T-cell (primary cell): ENCODE results near the gene ASTN1. TPM values are rescaled to one million over a fixed set of nuclear protein-coding genes. Genes with fewer than 3 reads are reported as not detected.
A peak's percentile ranks its signal among the peaks of the same experiment; 100 is the strongest.

Experiments used
- ATAC-seq, 4 experiments: fragments of 200-7000 bp in 3 of 4; fragments of 150-1000 bp in 1 of 4; cut with Tn5 transposase; replicated peaks in 1 of 4; 1 replicate in 3 of 4; 2 replicates in 1 of 4; pipeline ENCODE4 v1.10.0; 2021; ENCODE audit warnings: moderate library complexity in 3 of 4, mild to moderate bottlenecking in 2 of 4, moderate number of reproducible peaks in 1 of 4
- CTCF ChIA-PET, 2 donors: fragments of 300-600 bp; sonication (Branson Sonifier 250); formaldehyde crosslinking; loops; one replicate each; lab custom pipeline; 2022; ENCODE audit warnings: antibody characterized with exemption in 2 of 2; lab: Charles Lee
- POLR2A ChIA-PET, 2 donors: fragments of 300-600 bp; sonication (Branson Sonifier 250); formaldehyde crosslinking; loops; one replicate each; lab custom pipeline; 2022; ENCODE audit warnings: antibody characterized with exemption in 2 of 2; lab: Charles Lee
- DNase-seq, 35 experiments: peaks; one replicate each; pipeline versions ENCODE4 v3.0.0 to v3.0.0-alpha.2; 2013 to 2023
- H3K27ac ChIP-seq: one replicate; pipeline ENCODE4 v1.5.1; 2013; ENCODE audit warnings: low read length
- H3K27me3 ChIP-seq, 2 experiments: replicated peaks in 1 of 2; 1 replicate in 1 of 2; 2 replicates in 1 of 2; pipeline versions ENCODE4 v1.6.1 to v1.7.0; 2013; ENCODE audit warnings: low read length in 1 of 2, mixed read lengths in 1 of 2; ENCODE audit not compliant: control insufficient read depth in 2 of 2, insufficient read depth in 2 of 2; ENCODE audit errors: extremely low read depth in 1 of 2
- H3K36me3 ChIP-seq, 2 donors: 1 replicate in 1 of 2; 2 replicates in 1 of 2; pipeline versions ENCODE4 v1.6.1 to v1.7.0; 2013; ENCODE audit warnings: low read length in 1 of 2; ENCODE audit not compliant: control insufficient read depth in 2 of 2, insufficient read depth in 1 of 2; ENCODE audit errors: extremely low read depth in 1 of 2
- H3K4me1 ChIP-seq, 2 experiments: 1 replicate in 1 of 2; 2 replicates in 1 of 2; pipeline versions ENCODE4 v1.6.1 to v1.7.0; 2013; ENCODE audit warnings: low read length in 2 of 2, mixed read lengths in 1 of 2; ENCODE audit not compliant: insufficient read depth in 2 of 2, control insufficient read depth in 1 of 2; ENCODE audit errors: extremely low read depth in 1 of 2
- H3K4me3 ChIP-seq, 2 donors: 1 replicate in 1 of 2; 2 replicates in 1 of 2; pipeline versions ENCODE4 v1.5.1 to v1.7.0; 2013; ENCODE audit warnings: mild to moderate bottlenecking in 2 of 2, low read length in 1 of 2, moderate library complexity in 1 of 2; ENCODE audit not compliant: control insufficient read depth in 1 of 2; ENCODE audit errors: extremely low read depth in 1 of 2
- H3K9me3 ChIP-seq: 2 replicates; pipeline ENCODE4 v1.7.0; 2013
- H3K27ac Mint-ChIP-seq, 2 donors: one replicate each; pipeline ENCODE4 v1.8.0; 2020 to 2021; ENCODE audit warnings: mild to moderate bottlenecking in 2 of 2, mixed read lengths in 2 of 2
- H3K27me3 Mint-ChIP-seq, 2 donors: one replicate each; pipeline ENCODE4 v1.8.0; 2021 to 2022; ENCODE audit warnings: mixed read lengths in 2 of 2
- H3K36me3 Mint-ChIP-seq: one replicate; pipeline ENCODE4 v1.8.0; 2021; ENCODE audit warnings: mixed read lengths
- H3K4me1 Mint-ChIP-seq, 3 donors: one replicate each; pipeline ENCODE4 v1.8.0; 2020 to 2022; ENCODE audit warnings: mixed read lengths in 3 of 3, mild to moderate bottlenecking in 1 of 3
- H3K4me3 Mint-ChIP-seq, 3 donors: one replicate each; pipeline ENCODE4 v1.8.0; 2020 to 2022; ENCODE audit warnings: mild to moderate bottlenecking in 3 of 3, mixed read lengths in 3 of 3, moderate library complexity in 3 of 3
- H3K9me3 Mint-ChIP-seq, 3 donors: one replicate each; pipeline ENCODE4 v1.8.0; 2020 to 2022; ENCODE audit warnings: mixed read lengths in 3 of 3
- WGBS: methylation state at CpG from one replicate; pipeline ENCODE4 v1.1.5; 2013; ENCODE audit warnings: missing lambda C conversion rate; ENCODE audit not compliant: insufficient coverage; 5-methylcytosine and 5-hydroxymethylcytosine counted together
- total RNA-seq, 35 experiments: library from RNA in 6 of 35; stranded (reverse) in 6 of 35; fragments of 120-200 nt in 1 of 35; gene quantifications; one replicate each; pipeline versions ENCODE4 v1.2.1 to v1.2.4 and lab custom pipeline; 2013 to 2026

The ASTN1 gene
- total RNA-seq, 5 donors from 2014 or later (not counting 1 experiment from before 2014, with no cell fraction given), result 0.06 TPM; not detected in 4

DNA sequence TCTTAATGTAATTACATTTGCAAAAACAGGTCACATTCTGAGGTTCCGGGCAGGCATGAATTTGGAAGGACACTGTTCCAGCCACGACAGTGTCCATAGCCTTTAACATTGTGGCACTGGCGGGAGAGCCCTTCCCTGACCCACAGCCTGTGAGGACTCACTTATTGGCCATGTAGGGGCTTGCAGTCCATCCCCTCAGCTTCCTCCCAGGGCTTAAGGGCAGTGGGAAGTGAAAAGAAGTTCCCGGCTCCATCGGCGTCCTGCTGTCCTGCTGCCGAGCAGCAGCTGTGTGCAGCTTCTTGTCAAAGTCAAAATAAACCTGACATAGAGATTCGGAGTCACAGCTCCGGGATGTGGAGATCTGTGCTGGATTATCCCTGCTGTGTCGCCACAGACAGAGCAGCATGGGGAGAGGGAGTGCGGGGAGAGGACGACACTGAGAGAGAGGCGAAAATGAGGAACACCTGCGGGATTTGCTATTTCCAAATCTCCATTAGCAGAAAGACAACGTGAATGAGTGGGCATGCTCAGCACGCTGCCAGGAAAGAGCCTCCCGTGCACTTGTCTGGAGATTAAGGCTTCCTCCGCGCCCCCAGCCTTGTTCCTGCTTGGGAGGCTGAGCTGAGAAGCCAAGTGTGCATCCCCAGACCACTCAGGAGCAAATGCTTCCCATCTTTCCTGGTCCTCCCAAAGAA, 260.3 kb downstream of the ASTN1 start:
- 39% methylated on average over 17 of the region's 19 CpGs for WGBS

DNA sequence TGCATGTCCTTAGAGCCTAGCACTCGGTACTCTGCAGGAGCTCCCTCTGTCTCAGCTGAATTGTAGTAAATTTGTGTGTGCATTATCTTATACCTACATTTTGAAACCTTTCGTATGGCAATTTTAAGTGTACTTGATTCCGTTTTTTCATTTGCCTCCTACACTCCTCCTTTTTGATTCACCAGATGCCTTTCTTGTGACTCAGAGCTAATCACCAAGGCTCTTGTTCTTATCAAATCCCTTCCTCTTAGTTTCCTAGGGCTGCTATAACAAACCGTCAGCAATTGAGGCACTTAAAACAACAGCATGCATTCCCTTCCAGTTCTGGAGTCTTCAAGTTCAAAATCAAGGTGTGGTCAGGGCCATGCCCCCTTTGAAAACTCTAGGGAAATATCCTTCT, 261.0 kb downstream of the ASTN1 start:
- Mint-ChIP-seq H3K9me3 (peaks cover 0 to 5% (median 3%) of the 10 kb centered on the region in 3 donors), H3K4me3 (no peak overlapping the region), H3K4me1 (no peaks in the 10 kb centered on the region), H3K36me3 (no peaks in the 10 kb centered on the region), H3K27ac (no peak overlapping the region), H3K27me3 (peaks cover 7 to 9% of the 10 kb centered on the region in 2 donors)
- POLR2A ChIA-PET, result no interaction called here
- WGBS, result 83% methylated on average over 1 of the region's 4 CpGs
- Histone ChIP-seq H3K4me3 (no peak overlapping the region), H3K4me1 (no peaks in the 10 kb centered on the region), H3K27ac (no peak overlapping the region), H3K27me3 (peaks cover 0 to 7% of the 10 kb centered on the region in 2 experiments), H3K36me3 (no peaks in the 10 kb centered on the region), H3K9me3 (no peaks in the 10 kb centered on the region)
- no peak for DNase-seq
- no peak for ATAC-seq
- CTCF ChIA-PET, result no interaction called here

More for the DNA sequence above, 260.3 kb downstream of the ASTN1 start:
- Mint-ChIP-seq H3K36me3 (no peaks in the 10 kb centered on the region), H3K27ac (no peak overlapping the region), H3K4me1 (no peaks in the 10 kb centered on the region), H3K9me3 (peaks cover 0 to 5% (median 3%) of the 10 kb centered on the region in 3 donors), H3K27me3 (peaks cover 7 to 9% of the 10 kb centered on the region in 2 donors), H3K4me3 (no peak overlapping the region)
- Histone ChIP-seq H3K27ac (no peak overlapping the region), H3K4me1 (no peaks in the 10 kb centered on the region), H3K9me3 (no peaks in the 10 kb centered on the region), H3K4me3 (no peak overlapping the region), H3K27me3 (peaks cover 0 to 7% of the 10 kb centered on the region in 2 experiments), H3K36me3 (no peaks in the 10 kb centered on the region)
- ATAC-seq (no peak), DNase-seq (no peak)
- POLR2A ChIA-PET, result no interaction called here
- CTCF ChIA-PET, result no interaction called here

DNA sequence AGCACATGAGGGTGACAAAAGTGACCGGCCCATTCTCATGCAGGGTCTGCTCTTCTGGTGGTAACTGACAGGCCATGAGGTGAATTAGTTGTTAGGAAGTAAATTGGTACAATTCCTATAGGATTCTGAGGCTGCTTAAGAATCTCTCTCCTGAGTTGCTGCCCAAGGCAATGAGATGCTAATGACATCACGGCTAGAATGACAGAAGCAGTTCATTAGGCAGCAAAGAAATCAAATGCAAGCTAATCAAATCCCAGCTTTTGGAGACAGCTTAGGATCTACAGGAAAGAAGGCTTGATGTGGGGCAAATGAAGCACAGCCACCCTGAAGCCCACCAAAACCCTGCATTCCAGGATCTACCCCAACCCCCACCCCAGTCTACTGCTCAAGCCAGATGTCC, 265.2 kb downstream of the ASTN1 start:
- ChIA-PET POLR2A (no interaction called here), CTCF (interaction anchor here in 1 of 2 donors (0.7 kb wide), 1 partner anchor 883 kb away, joined by 3 read pairs; no protein-coding TSS in a partner anchor)
- H3K4me1 ChIP-seq, result no peaks in the 10 kb centered on the region
- Mint-ChIP-seq H3K9me3 (no peaks in the 10 kb centered on the region), H3K27ac (no peak overlapping the region), H3K27me3 (peaks cover 10 to 11% of the 10 kb centered on the region in 2 donors), H3K36me3 (no peaks in the 10 kb centered on the region), H3K4me3 (no peak overlapping the region), H3K4me1 (peaks cover 3 to 8% (median 8%) of the 10 kb centered on the region in 3 donors)
- no peaks in the 10 kb centered on the region for H3K36me3 ChIP-seq
- H3K27ac ChIP-seq, result no peak overlapping the region
- H3K4me3 ChIP-seq, result no peak overlapping the region
- DNase-seq, result no peak
- H3K27me3 ChIP-seq, result peaks cover 0 to 18% of the 10 kb centered on the region in 2 experiments
- H3K9me3 ChIP-seq, result no peaks in the 10 kb centered on the region
- 79% methylated on average over 2 of the region's 2 CpGs for WGBS
- no peak for ATAC-seq

DNA sequence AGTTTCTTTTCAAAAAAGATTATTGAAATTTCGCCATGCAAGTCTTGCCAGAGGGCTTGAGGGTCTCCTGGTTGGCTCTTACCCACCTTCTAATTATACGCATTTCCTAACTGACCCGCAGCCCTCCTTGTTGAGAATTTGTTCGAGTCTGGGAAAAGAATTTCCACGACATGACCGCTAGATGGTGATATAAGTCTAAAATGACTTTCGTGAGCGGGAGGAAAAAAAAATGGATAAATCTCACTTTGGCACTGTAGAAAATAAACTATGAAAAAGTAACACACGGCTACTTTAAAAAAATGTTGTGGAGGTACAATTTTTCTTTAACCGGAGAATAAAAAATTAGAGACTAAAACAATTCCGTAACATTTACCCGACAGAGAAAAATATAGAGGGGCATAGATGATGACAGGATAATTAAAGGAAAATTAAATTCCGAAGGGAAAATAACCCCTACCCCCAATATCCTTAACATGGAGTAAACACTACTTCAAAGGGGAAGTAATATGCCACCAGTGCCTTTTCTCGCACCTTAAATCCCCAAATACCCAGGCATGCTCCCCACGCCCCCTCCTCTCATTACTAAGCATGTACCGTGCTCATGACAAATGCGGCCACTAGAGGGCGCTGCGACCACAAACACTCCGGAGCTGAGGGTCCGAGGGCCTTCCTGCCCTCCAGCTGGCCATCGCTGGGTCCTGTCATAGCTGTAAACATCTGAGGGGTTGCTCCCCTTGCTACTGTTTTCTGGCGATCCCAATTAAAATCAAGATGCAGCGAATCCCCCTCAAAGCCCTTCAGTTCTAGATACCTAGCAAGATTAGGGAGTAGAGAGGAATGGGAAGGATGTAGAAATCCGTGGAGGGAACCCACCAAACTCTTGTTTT, 266.9 kb downstream of the ASTN1 start:
- no peak for ATAC-seq
- no peak overlapping the region for H3K4me3 Mint-ChIP-seq

DNA sequence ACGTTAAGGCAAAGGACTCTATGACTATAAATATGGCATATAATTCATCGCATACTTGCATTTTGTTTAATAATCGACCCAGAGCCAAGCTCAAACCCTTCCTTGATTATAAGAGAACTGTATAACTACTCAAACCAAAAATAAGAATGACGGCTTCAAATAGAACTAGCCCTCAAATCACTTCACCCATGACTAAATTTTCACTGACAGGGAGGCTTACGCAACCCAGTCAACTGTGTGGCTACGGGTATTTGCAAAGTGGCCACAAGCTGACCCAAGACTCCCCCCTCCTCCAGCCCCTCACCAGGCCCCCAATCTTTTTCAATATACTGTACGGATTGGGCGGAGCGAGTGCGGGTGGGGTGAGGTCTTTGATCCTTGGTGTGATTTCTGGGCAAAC, 268.3 kb downstream of the ASTN1 start:
- Mint-ChIP-seq H3K4me3 (no peak overlapping the region), H3K4me1 (peaks cover 3 to 8% (median 8%) of the 10 kb centered on the region in 3 donors), H3K27ac (no peak overlapping the region), H3K36me3 (no peaks in the 10 kb centered on the region), H3K27me3 (peaks cover 4 to 5% of the 10 kb centered on the region in 2 donors), H3K9me3 (no peaks in the 10 kb centered on the region)
- ChIA-PET POLR2A (no interaction called here), CTCF (no interaction called here)
- ATAC-seq, result no peak
- Histone ChIP-seq H3K27ac (no peak overlapping the region), H3K36me3 (no peaks in the 10 kb centered on the region), H3K4me1 (no peaks in the 10 kb centered on the region), H3K9me3 (no peaks in the 10 kb centered on the region), H3K27me3 (peaks cover 0 to 13% of the 10 kb centered on the region in 2 experiments), H3K4me3 (no peak overlapping the region)
- no peak for DNase-seq
- no CpG with 5 or more reads among the region's 10 CpGs for WGBS

More for the DNA sequence above, 266.9 kb downstream of the ASTN1 start:
- Histone ChIP-seq H3K36me3 (no peaks in the 10 kb centered on the region), H3K27me3 (peaks cover 0 to 13% of the 10 kb centered on the region in 2 experiments), H3K4me3 (no peak overlapping the region), H3K4me1 (no peaks in the 10 kb centered on the region), H3K27ac (no peak overlapping the region), H3K9me3 (no peaks in the 10 kb centered on the region)
- Mint-ChIP-seq H3K36me3 (no peaks in the 10 kb centered on the region), H3K27me3 (peaks cover 4 to 5% of the 10 kb centered on the region in 2 donors), H3K9me3 (no peaks in the 10 kb centered on the region), H3K27ac (peak overlapping the region in 1 of 2 donors; percentile 4), H3K4me1 (peaks cover 3 to 8% (median 8%) of the 10 kb centered on the region in 3 donors)
- WGBS, result 0% methylated on average over 4 of the region's 25 CpGs
- ChIA-PET CTCF (no interaction called here), POLR2A (no interaction called here)
- peak in 7 of 35 experiments; percentile 2 to 14 (median 4) for DNase-seq

DNA sequence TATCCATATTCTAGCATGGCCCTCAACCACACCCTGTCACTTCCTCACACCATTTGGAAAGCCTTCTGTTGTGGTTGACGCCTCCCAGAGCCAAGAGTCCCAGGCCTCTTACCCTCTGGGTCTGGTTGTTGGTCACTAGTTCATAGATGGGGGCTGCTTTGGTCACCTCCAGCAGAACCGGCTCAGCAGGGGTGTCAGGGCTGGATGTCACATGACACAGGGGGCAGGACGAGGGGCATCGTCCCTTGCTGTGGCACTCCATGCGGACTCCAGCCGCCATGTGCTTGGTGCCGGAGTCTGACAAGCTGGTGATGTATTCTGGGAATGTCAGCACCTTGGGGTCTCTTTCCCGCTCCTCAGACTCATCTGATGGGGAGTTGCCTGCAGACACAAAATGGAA, 270.1 kb downstream of the ASTN1 start:
- Histone ChIP-seq H3K9me3 (no peaks in the 10 kb centered on the region), H3K4me1 (no peaks in the 10 kb centered on the region), H3K27ac (no peak overlapping the region), H3K4me3 (no peak overlapping the region), H3K36me3 (no peaks in the 10 kb centered on the region), H3K27me3 (peaks cover 0 to 13% of the 10 kb centered on the region in 2 experiments)
- DNase-seq, result no peak
- ChIA-PET POLR2A (interaction anchor here in 1 of 2 donors (0.6 kb wide), 1 partner anchor 44 kb away, joined by 3 read pairs; no protein-coding TSS in a partner anchor), CTCF (no interaction called here)
- ATAC-seq, result no peak
- Mint-ChIP-seq H3K27me3 (peaks cover 4 to 8% of the 10 kb centered on the region in 2 donors), H3K4me1 (peaks cover 3 to 8% (median 8%) of the 10 kb centered on the region in 3 donors), H3K36me3 (no peaks in the 10 kb centered on the region), H3K9me3 (no peaks in the 10 kb centered on the region), H3K4me3 (no peak overlapping the region), H3K27ac (no peak overlapping the region)
- WGBS, result 88% methylated on average over 7 of the region's 8 CpGs
